ENCODE measurements around the gene STYXL2.

Gene STYXL2

DNA sequence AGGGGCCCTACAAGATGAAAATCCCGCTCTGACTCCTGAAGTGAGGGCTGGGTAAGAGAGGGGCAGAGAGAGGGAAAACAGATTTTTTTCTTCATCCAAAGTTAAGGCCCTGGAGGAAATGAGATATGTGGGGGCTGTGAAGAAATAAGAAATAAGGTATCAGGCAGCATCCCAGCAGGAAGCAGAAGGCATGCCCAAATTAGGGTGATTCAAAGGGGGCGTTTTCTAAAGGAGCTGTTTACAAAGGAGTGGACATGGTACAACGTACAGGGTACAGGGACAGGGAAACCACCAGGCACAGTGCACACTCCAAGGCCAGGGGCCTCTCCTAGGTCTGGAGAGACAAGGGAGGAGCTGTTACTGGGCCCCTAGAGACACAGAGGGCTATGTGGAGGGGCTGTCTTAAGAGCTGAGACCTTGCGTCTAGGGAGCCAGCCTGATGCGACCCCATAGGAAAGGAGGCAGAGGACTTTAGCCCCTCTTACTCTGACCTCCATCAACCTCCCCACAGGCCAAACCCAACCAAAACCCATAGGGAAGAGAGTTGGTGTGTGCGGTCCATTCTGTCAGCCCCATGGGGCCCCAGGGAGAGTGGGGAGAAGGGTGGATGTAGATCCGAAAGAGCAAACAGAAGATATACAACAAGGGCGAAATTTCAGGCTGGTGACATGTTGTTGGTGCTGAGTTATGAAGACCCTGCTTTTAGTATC lies 38.6 kb downstream of the STYXL2 start:
- no peak overlapping the region for H3K4me3 ChIP-seq (ENCODE audit: low read depth, low read length)
- no peak for DNase-seq (ENCODE audit: low read depth, low spot score)
- TF ChIP-seq, protein P1, sequence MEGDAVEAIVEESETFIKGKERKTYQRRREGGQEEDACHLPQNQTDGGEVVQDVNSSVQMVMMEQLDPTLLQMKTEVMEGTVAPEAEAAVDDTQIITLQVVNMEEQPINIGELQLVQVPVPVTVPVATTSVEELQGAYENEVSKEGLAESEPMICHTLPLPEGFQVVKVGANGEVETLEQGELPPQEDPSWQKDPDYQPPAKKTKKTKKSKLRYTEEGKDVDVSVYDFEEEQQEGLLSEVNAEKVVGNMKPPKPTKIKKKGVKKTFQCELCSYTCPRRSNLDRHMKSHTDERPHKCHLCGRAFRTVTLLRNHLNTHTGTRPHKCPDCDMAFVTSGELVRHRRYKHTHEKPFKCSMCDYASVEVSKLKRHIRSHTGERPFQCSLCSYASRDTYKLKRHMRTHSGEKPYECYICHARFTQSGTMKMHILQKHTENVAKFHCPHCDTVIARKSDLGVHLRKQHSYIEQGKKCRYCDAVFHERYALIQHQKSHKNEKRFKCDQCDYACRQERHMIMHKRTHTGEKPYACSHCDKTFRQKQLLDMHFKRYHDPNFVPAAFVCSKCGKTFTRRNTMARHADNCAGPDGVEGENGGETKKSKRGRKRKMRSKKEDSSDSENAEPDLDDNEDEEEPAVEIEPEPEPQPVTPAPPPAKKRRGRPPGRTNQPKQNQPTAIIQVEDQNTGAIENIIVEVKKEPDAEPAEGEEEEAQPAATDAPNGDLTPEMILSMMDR (IDR thresholded peaks at IDR 0.05; ENCODE audit: low read depth, low read length) = no peak
- in situ Hi-C loops (cut with HindIII; ENCODE audit: low sequenced_read_pairs) = no loop called here

DNA sequence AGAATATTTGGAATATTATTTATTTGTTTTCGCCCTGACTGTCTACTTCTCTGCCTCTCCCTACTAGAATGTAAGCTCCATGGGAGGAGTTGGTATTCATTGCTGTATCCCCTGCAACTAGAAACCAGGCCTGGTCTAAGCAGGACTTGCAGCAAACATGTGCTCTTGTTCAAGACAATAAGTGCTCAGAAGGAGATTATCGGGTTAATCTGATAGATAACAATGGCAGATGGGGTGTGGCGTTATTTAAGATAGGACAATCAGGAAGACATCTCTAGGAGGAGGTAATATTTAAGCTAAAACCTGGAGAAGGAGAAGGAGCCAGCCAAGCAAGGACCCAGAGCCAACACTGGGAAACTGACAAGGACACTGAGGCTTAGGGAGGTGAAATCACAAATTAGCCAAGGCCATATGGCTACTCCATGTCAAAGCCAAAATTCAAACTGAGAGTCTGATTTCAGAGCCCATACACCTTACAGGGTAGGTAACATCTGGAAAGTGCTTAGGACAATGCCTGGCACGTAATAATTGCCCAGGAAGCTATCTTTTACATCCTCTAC lies 41.5 kb downstream of the STYXL2 start:
- in situ Hi-C loops (cut with HindIII; ENCODE audit: low sequenced_read_pairs) = no loop called here
- TF ChIP-seq, protein P1 (IDR thresholded peaks at IDR 0.05; ENCODE audit: low read depth, low read length) = no peak
- no peak for DNase-seq (ENCODE audit: low read depth, low spot score)
- no peak overlapping the region for H3K4me3 ChIP-seq (ENCODE audit: low read depth, low read length)

DNA sequence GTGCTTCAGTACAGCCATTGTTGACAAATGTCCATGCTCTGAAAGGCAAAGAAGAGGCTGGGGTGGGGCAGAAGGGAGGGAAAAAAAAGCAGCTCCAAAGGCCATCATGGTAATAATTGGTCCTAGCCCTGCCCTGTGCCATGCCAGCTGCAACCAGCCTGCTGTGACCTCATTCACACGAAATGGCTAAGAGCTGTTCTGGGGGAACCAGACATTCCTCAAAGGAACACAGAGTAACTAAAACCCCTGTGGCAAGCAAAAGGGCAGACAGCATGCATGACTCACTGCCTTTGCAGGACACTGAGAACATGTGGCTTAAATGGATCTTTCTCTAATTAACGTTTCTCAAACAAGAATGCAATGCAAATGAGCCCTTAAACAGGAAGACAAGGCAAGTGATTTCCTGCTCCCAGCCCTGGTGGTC lies 42.3 kb downstream of the STYXL2 start:
- in situ Hi-C loops (cut with HindIII; ENCODE audit: low sequenced_read_pairs) = no loop called here
- no peak overlapping the region for H3K4me3 ChIP-seq (ENCODE audit: low read depth, low read length)
- TF ChIP-seq, protein P1 (IDR thresholded peaks at IDR 0.05; ENCODE audit: low read depth, low read length) = no peak
- peak; percentile 90 for DNase-seq (ENCODE audit: low read depth, low spot score)

DNA sequence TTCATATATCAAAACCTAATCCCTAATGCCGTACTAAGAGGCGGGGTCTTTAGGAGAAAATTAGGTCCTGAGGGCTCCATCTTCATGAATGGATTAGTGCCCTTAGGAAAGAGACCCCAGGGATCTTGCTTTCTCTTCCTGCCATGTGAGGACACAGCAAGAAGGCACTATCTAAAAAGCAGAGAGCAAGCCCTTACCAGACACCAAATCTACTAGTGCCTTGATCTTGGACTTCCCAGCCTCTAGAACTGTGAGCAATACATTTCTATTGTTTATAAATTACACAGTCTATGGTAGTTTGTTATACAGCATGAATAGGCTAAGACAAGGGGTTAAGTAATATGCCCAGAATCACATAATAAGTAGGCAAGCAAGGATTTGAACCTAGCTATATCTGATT lies 42.9 kb downstream of the STYXL2 start:
- no peak overlapping the region for H3K4me3 ChIP-seq (ENCODE audit: low read depth, low read length)
- DNase-seq (ENCODE audit: low read depth, low spot score) = no peak
- TF ChIP-seq, protein P1 (IDR thresholded peaks at IDR 0.05; ENCODE audit: low read depth, low read length) = no peak
- in situ Hi-C loops (cut with HindIII; ENCODE audit: low sequenced_read_pairs) = no loop called here

DNA sequence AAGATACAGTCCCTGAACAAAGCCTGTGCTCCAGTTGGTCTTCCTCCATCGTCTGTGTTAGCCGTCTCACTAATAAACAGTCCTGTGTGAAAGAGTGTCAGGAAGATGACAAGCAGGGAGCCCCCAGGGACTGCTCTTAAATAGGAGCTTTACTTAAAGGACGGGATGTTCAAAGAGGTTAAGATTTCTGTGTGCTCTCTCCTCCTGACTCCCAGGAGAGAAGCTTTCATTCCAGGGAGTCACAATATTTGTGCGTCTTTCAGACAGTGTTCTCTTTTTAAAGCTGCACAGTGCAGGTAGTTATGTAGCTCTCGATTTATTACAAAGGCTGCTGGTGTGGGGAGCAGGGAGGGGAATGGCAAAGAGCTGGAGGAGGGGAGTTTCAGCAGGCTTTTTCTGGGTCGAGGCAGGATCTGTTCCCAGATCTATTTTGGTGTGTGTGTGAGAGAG lies 43.5 kb downstream of the STYXL2 start:
- no peak overlapping the region for H3K4me3 ChIP-seq (ENCODE audit: low read depth, low read length)
- DNase-seq (ENCODE audit: low read depth, low spot score) = no peak
- TF ChIP-seq, protein P1 (IDR thresholded peaks at IDR 0.05; ENCODE audit: low read depth, low read length) = no peak
- in situ Hi-C loops (cut with HindIII; ENCODE audit: low sequenced_read_pairs) = no loop called here

DNA sequence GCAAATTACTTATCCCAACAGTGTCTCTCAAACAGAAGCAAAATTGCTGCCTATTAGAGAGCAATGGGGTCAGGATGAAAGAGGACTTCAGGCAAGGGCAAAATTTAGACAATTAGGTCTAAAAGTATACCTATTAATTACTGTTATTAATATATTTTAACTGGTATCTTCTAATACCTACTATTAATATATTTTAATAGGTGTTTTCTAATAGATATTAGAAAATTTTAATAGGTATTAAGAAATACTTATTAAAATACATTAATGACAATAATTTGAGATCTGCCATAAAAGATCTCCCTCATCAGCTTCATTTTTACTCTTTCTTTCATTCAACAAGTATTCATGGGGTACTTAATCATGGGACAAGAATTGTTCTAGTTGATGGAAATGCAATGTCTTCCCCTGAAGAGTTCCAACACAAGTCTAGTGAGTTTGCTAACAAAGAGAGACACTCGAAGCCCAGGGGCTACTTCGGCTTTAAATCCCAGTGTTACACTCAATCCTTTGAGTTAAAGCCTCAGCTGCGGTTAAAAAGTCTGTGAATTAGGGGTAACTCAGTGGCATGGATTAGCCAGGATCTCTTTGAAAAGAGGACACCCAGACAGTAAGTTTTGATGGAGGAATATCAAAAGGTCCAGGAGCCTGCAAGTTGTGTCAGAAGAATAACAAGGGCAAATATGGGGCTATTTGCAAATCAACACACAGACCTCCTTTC lies 44.1 kb downstream of the STYXL2 start:
- TF ChIP-seq, protein P1 (IDR thresholded peaks at IDR 0.05; ENCODE audit: low read depth, low read length) = no peak
- in situ Hi-C loops (cut with HindIII; ENCODE audit: low sequenced_read_pairs) = no loop called here
- no peak overlapping the region for H3K4me3 ChIP-seq (ENCODE audit: low read depth, low read length)
- no peak for DNase-seq (ENCODE audit: low read depth, low spot score)

Measured in astrocyte of the spinal cord (primary cell).